ENCODE results near the gene MRAS. TPM values are rescaled to one million over a fixed set of nuclear protein-coding genes. Genes with fewer than 3 reads are reported as not detected.

The MRAS gene
- total RNA-seq, 6 donors from 2014 or later, result 15.7 to 56.0 (median 34.8) TPM

GRCh38 chr3:138398791-138399575 is 50.6 kb downstream of the MRAS start:
- 92 to 93% methylated on average over 10 to 11 of the region's 11 CpGs for WGBS, 2 donors
- Histone ChIP-seq H3K9me3 (no peaks in the 10 kb centered on the region), H3K36me3 (peaks cover 0 to 41% (median 3%) of the 10 kb centered on the region in 4 donors), H3K4me3 (no peak overlapping the region), H3K27me3 (no peaks in the 10 kb centered on the region), H3K4me1 (no peaks in the 10 kb centered on the region), H3K27ac (no peak overlapping the region)
- DNase-seq, result no peak
- no peak for ATAC-seq (ENCODE audit: low FRiP score in 2 of 2)
- TF ChIP-seq CTCF (IDR thresholded peaks at IDR 0.05) (no peak), POLR2A (IDR thresholded peaks at IDR 0.05) (no peak), EP300 (IDR thresholded peaks at IDR 0.05) (no peak), POLR2AphosphoS5 (IDR thresholded peaks at IDR 0.05) (no peak)

- Histone ChIP-seq H3K4me1 (no peaks in the 10 kb centered on the region), H3K4me3 (no peak overlapping the region), H3K27ac (no peak overlapping the region), H3K9me3 (no peaks in the 10 kb centered on the region), H3K36me3 (peaks cover 0 to 49% (median 7%) of the 10 kb centered on the region in 4 donors), H3K27me3 (no peaks in the 10 kb centered on the region)
- TF ChIP-seq POLR2A (IDR thresholded peaks at IDR 0.05) (no peak), EP300 (IDR thresholded peaks at IDR 0.05) (no peak), CTCF (IDR thresholded peaks at IDR 0.05) (no peak), POLR2AphosphoS5 (IDR thresholded peaks at IDR 0.05) (no peak)
- WGBS, 2 donors, result 63 to 72% methylated on average over 10 of the region's 10 CpGs
- no peak for DNase-seq
- ATAC-seq (ENCODE audit: low FRiP score in 2 of 2), result no peak
These were observed 51.4 kb downstream of the MRAS start for GRCh38 chr3:138399766-138400165.

DNA sequence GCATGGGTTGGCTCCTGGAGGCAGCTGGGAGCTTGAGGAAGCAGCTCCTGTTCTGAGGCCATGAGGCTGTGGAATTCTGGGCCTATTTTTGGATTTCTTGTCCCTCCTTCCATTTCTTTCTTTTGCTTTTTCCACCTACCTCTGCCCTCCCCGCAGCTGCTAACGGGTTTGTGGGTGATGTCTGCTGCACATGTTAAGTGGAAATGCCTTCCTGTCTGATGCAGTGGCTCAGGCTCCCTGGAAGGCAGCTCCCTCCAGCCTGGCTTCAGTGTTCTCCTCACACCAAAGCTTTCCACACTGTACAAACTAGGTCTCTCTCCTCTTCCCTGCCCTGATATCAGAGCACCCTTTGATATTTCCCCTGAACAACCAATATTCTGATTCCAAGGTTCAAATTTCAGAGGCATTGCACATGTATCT is 52.3 kb downstream of the MRAS start:
- Histone ChIP-seq H3K4me3 (no peak overlapping the region), H3K36me3 (peaks cover 0 to 53% (median 9%) of the 10 kb centered on the region in 4 donors), H3K9me3 (no peaks in the 10 kb centered on the region), H3K4me1 (no peaks in the 10 kb centered on the region), H3K27me3 (no peaks in the 10 kb centered on the region), H3K27ac (no peak overlapping the region)
- no peak for ATAC-seq (ENCODE audit: low FRiP score in 2 of 2)
- no peak for TF ChIP-seq CTCF (IDR thresholded peaks at IDR 0.05)
- TF ChIP-seq POLR2A (IDR thresholded peaks at IDR 0.05), result no peak
- no peak for TF ChIP-seq POLR2AphosphoS5 (IDR thresholded peaks at IDR 0.05)
- TF ChIP-seq EP300 (IDR thresholded peaks at IDR 0.05), result no peak
- DNase-seq, result no peak
- 68 to 79% methylated on average over 2 of the region's 2 CpGs for WGBS, 2 donors

DNA sequence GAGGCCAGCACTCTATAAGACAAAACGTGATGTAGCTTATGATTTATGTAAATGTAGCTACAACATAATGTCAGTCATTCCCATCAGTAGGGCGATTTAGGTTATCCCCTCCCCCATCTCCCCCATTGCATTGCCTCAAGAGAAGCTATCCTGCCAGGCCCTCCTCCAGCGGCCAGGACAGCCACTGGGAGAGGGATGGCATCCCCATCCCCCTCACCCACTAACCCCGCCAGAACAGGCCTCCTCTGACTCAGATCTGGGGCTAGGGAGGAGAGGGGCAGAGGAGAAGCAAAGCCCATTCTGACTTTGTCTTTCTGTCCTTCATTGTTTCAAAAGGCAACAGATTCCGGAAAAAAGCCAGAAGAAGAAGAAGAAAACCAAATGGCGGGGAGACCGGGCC is 53.5 kb downstream of the MRAS start:
- Histone ChIP-seq H3K9me3 (no peaks in the 10 kb centered on the region), H3K27me3 (no peaks in the 10 kb centered on the region), H3K36me3 (peaks cover 0 to 53% (median 9%) of the 10 kb centered on the region in 4 donors), H3K27ac (no peak overlapping the region), H3K4me1 (no peaks in the 10 kb centered on the region), H3K4me3 (no peak overlapping the region)
- DNase-seq (no peak), ATAC-seq (ENCODE audit: low FRiP score in 2 of 2) (no peak)
- WGBS, 2 donors, result 90 to 97% methylated on average over 7 of the region's 7 CpGs
- no peak for TF ChIP-seq POLR2AphosphoS5 (IDR thresholded peaks at IDR 0.05)
- TF ChIP-seq POLR2A (IDR thresholded peaks at IDR 0.05), result no peak
- no peak for TF ChIP-seq CTCF (IDR thresholded peaks at IDR 0.05)
- no peak for TF ChIP-seq EP300 (IDR thresholded peaks at IDR 0.05)

GRCh38 chr3:138404121-138404520 is 55.7 kb downstream of the MRAS start:
- no peaks in the 10 kb centered on the region for H3K9me3 ChIP-seq
- DNase-seq (no peak), ATAC-seq (ENCODE audit: low FRiP score in 2 of 2) (no peak)
- H3K27me3 ChIP-seq, result no peaks in the 10 kb centered on the region
- H3K36me3 ChIP-seq, result peaks cover 0 to 46% (median 9%) of the 10 kb centered on the region in 4 donors
- H3K4me1 ChIP-seq, result no peaks in the 10 kb centered on the region
- TF ChIP-seq POLR2A (IDR thresholded peaks at IDR 0.05) (no peak), EP300 (IDR thresholded peaks at IDR 0.05) (no peak), POLR2AphosphoS5 (IDR thresholded peaks at IDR 0.05) (no peak), CTCF (IDR thresholded peaks at IDR 0.05) (no peak)
- H3K4me3 ChIP-seq, result no peak overlapping the region
- H3K27ac ChIP-seq, result no peak overlapping the region
- 90 to 93% methylated on average over 6 of the region's 6 CpGs for WGBS, 2 donors

All from upper lobe of left lung (tissue), 6 donors.